HS-27A (cell line): ENCODE results near the gene STK32C.

Experiments used
- DNase-seq: peaks from one replicate; pipeline ENCODE4 v3.0.0-alpha.2; 2012; ENCODE audit warnings: low read depth, missing footprints

Gene STK32C

GRCh38 chr10:132198381-132199181, 109.2 kb downstream of the STK32C start:
- DNase-seq, result no peak

GRCh38 chr10:132198068-132198370, 109.7 kb downstream of the STK32C start:
- no peak for DNase-seq

GRCh38 chr10:132197271-132198067, 110.3 kb downstream of the STK32C start:
- no peak for DNase-seq

- no peak for DNase-seq
Observed at GRCh38 chr10:132196178-132197113, 111.3 kb downstream of the STK32C start.

- no peak for DNase-seq
Observed at GRCh38 chr10:132195366-132196075, 112.2 kb downstream of the STK32C start.

GRCh38 chr10:132194726-132195125, 113.0 kb downstream of the STK32C start:
- DNase-seq, result no peak

- DNase-seq, result no peak
Observed at GRCh38 chr10:132193907-132194552, 113.7 kb downstream of the STK32C start.

GRCh38 chr10:132192991-132193665, 114.6 kb downstream of the STK32C start:
- no peak for DNase-seq

- DNase-seq, result no peak
Observed at GRCh38 chr10:132192076-132192975, 115.4 kb downstream of the STK32C start.

GRCh38 chr10:132189810-132190422, 117.8 kb downstream of the STK32C start:
- DNase-seq, result no peak

GRCh38 chr10:132189016-132189415, 118.7 kb downstream of the STK32C start:
- no peak for DNase-seq

GRCh38 chr10:132188331-132188730, 119.4 kb downstream of the STK32C start:
- no peak for DNase-seq

GRCh38 chr10:132187430-132188138, 120.2 kb downstream of the STK32C start:
- no peak for DNase-seq

GRCh38 chr10:132186488-132187429, 121.0 kb downstream of the STK32C start, which contains the start of gene DPYSL4:
TSS of gene DPYSL4 (plus strand) at chr10:132186948. CDS start at chr10:132187064, 116 bp downstream.
- DNase-seq, result no peak

- no peak for DNase-seq
Observed at GRCh38 chr10:132185601-132186487, 121.9 kb downstream of the STK32C start.
